PC-3 (cell line): ENCODE data around the gene C20orf96.

Experiments
- CTCF ChIP-seq: fragments of 300-600 bp; sonication (generic); conservative IDR thresholded peaks from 2 replicates; pipeline ENCODE4 v1.5.1; 2017; ENCODE audit warnings: antibody characterized with exemption, low read depth, mild to moderate bottlenecking, low read length
- EZH2 ChIP-seq: fragments of 300-600 bp; sonication (generic); IDR thresholded peaks from one replicate; pipeline ENCODE4 v1.6.1; 2017; ENCODE audit warnings: antibody characterized with exemption, mild to moderate bottlenecking, low read length; ENCODE audit not compliant: unreplicated experiment

GRCh38 chr20:290084-290831 is at the start of gene C20orf96:
- TF ChIP-seq CTCF, result peak; percentile 41; the same call in 1 of the 2 replicates
- no peak for TF ChIP-seq EZH2
